Omental fat pad (tissue), 4 donors: Measurements from ENCODE around the gene CFAP251. TPM values are rescaled to one million over a fixed set of nuclear protein-coding genes. Genes with fewer than 3 reads are reported as not detected.

Source experiments
- ATAC-seq: fragments of 150-250 bp; one replicate; pipeline ENCODE4 v1.9.1; 2016; ENCODE audit warnings: mild to moderate bottlenecking, moderate library complexity; ENCODE audit not compliant: low FRiP score
- DNase-seq: peaks from one replicate; pipeline ENCODE4 v3.0.0-alpha.2; 2019; ENCODE audit warnings: low spot score
- CTCF ChIP-seq, 3 donors: fragments of 450-650 bp; IDR thresholded peaks; one replicate each; pipeline ENCODE4 v1.5.1; 2016 to 2017; ENCODE audit warnings: antibody characterized with exemption in 3 of 3, mild to moderate bottlenecking in 3 of 3, moderate library complexity in 2 of 3
- total RNA-seq, 4 donors: library from RNA; depleted of rRNA; stranded (reverse); fragments of >200 nt; gene quantifications; one replicate each; pipeline ENCODE4 v1.1.0, GENCODE V29; 2016

Gene CFAP251
- total RNA-seq, 4 donors from 2014 or later, result 4.6 to 15.3 (median 7.1) TPM

GRCh38 chr12:121996050-121996944 lies 77.9 kb downstream of the CFAP251 start:
- no peak for ATAC-seq
- no peak for TF ChIP-seq CTCF (IDR thresholded peaks at IDR 0.05)
- no peak for DNase-seq

- no peak for TF ChIP-seq CTCF (IDR thresholded peaks at IDR 0.05)
- no peak for ATAC-seq
- DNase-seq, result no peak
Observed at GRCh38 chr12:121996945-121997612, 78.7 kb downstream of the CFAP251 start.

- no peak for TF ChIP-seq CTCF (IDR thresholded peaks at IDR 0.05)
- no peak for DNase-seq
- no peak for ATAC-seq
Observed at GRCh38 chr12:122001466-122002209, 83.2 kb downstream of the CFAP251 start.

GRCh38 chr12:122003651-122004611 lies 85.5 kb downstream of the CFAP251 start:
- DNase-seq (no peak), ATAC-seq (no peak)
- TF ChIP-seq CTCF (IDR thresholded peaks at IDR 0.05), result no peak

- DNase-seq (no peak), ATAC-seq (no peak)
- no peak for TF ChIP-seq CTCF (IDR thresholded peaks at IDR 0.05)
Observed at GRCh38 chr12:122004633-122005071, 86.3 kb downstream of the CFAP251 start.

- DNase-seq (no peak), ATAC-seq (no peak)
- TF ChIP-seq CTCF (IDR thresholded peaks at IDR 0.05), result no peak
Observed at GRCh38 chr12:122005252-122005776, 86.9 kb downstream of the CFAP251 start.
